HCT116 (cell line): ENCODE data around the gene ACAP2. TPM values are rescaled to one million over a fixed set of nuclear protein-coding genes. Genes with fewer than 3 reads are reported as not detected.

Experiments used
- ATAC-seq: fragments of 200-7000 bp; cut with Tn5 transposase; 2 replicates; pipeline ENCODE4 v1.9.1; 2020; ENCODE audit warnings: mild to moderate bottlenecking, moderate library complexity
- BruUV-seq: library from RNA; stranded (reverse); fragments of 400-500 nt; replicated peaks from 2 replicates; lab custom pipeline; 2021; lab: Mats Ljungman, UMichigan
- CTCF ChIA-PET: fragments of 300-600 bp; sonication (Branson Sonifier 250); formaldehyde crosslinking; loops from one replicate; lab custom pipeline; 2021; ENCODE audit warnings: antibody characterized with exemption; lab: Charles Lee
- POLR2A ChIA-PET: fragments of 300-600, 350-600 bp; sonication (Branson Sonifier 250); formaldehyde crosslinking; loops from one replicate; lab custom pipeline; 2021; ENCODE audit warnings: antibody characterized with exemption; lab: Charles Lee
- RAD21 ChIA-PET, 2 experiments: fragments of 300-600 bp; sonication (Branson Sonifier 250); formaldehyde crosslinking; loops; one replicate each; lab custom pipeline; 2023; ENCODE audit warnings: low total read pairs in 2 of 2; ENCODE audit not compliant: uncharacterized antibody in 2 of 2, unreplicated experiment in 2 of 2, low non-redundant PET in 1 of 2; lab: Charles Lee
- DNase-seq: peaks from one replicate; pipeline ENCODE4 v3.0.0-alpha.2; 2010; ENCODE audit warnings: low read depth, low spot score
- H2AFZ ChIP-seq: fragments of 200-600 bp; shearing (Covaris generic), sonication (generic); 2 replicates; pipeline ENCODE4 v1.6.1; 2017; ENCODE audit warnings: low read depth, mixed run types, mixed read lengths, antibody characterized with exemption, low read length; ENCODE audit not compliant: poor library complexity, severe bottlenecking
- H3K27ac ChIP-seq: 2 replicates; pipeline ENCODE4 v1.5.1; 2012; ENCODE audit warnings: low read depth, low read length
- H3K27me3 ChIP-seq: fragments of 200-600 bp; sonication (generic); 2 replicates; pipeline ENCODE4 v1.6.1; 2016; ENCODE audit warnings: mixed run types, low read length, mixed read lengths; ENCODE audit not compliant: insufficient read depth
- H3K36me3 ChIP-seq, 2 experiments: fragments of 200-500 bp in 1 of 2; fragments of 200-600 bp in 1 of 2; sonication (Bioruptor generic) in 1 of 2; sonication (generic) in 1 of 2; 2 replicates each; pipeline versions ENCODE4 v1.5.1 to v1.6.1; 2014 to 2016; ENCODE audit warnings: low read length in 2 of 2, inconsistent platforms in 1 of 2, mixed read lengths in 1 of 2, mixed run types in 1 of 2; ENCODE audit not compliant: insufficient read depth in 2 of 2, control insufficient read depth in 1 of 2
- H3K4me1 ChIP-seq, 2 experiments: fragments of 200-600 bp in 1 of 2; sonication (generic) in 1 of 2; 2 replicates each; pipeline versions ENCODE4 v1.5.1 to v1.6.1; 2012 to 2017; ENCODE audit warnings: low read length in 2 of 2, inconsistent platforms in 1 of 2, mild to moderate bottlenecking in 1 of 2, mixed read lengths in 1 of 2, mixed run types in 1 of 2, moderate library complexity in 1 of 2; ENCODE audit not compliant: insufficient read depth in 2 of 2, control insufficient read depth in 1 of 2
- H3K4me2 ChIP-seq: fragments of 200-600 bp; sonication (generic); 2 replicates; pipeline ENCODE4 v1.6.1; 2017; ENCODE audit warnings: mixed run types, low read length, mixed read lengths
- H3K4me3 ChIP-seq, 2 experiments: fragments of 200-600 bp in 1 of 2; sonication (generic) in 1 of 2; replicated peaks in 1 of 2; 2 replicates each; pipeline ENCODE4 v1.5.1; 2011 to 2016; ENCODE audit warnings: low read length in 2 of 2, control low read depth in 1 of 2, low read depth in 1 of 2, mild to moderate bottlenecking in 1 of 2, mixed read lengths in 1 of 2, mixed run types in 1 of 2
- H3K79me2 ChIP-seq: fragments of 200-600 bp; sonication (generic); 2 replicates; pipeline ENCODE4 v1.6.1; 2017; ENCODE audit warnings: mild to moderate bottlenecking, mixed run types, low read length, moderate library complexity, mixed read lengths; ENCODE audit not compliant: insufficient read depth
- H3K9ac ChIP-seq: fragments of 200-600 bp; sonication (generic); 2 replicates; pipeline ENCODE4 v1.6.1; 2016; ENCODE audit warnings: low read length, mixed read lengths
- H3K9me2 ChIP-seq: fragments of 200-600 bp; sonication (generic), shearing (Covaris generic); 2 replicates; pipeline ENCODE4 v1.6.1; 2017; ENCODE audit warnings: mixed run types, mild to moderate bottlenecking, moderate library complexity; ENCODE audit not compliant: insufficient read depth
- H3K9me3 ChIP-seq, 2 experiments: fragments of 200-500 bp in 1 of 2; fragments of 200-600 bp in 1 of 2; sonication (Bioruptor generic) in 1 of 2; sonication (generic) in 1 of 2; 2 replicates each; pipeline ENCODE4 v1.6.1; 2014 to 2017; ENCODE audit warnings: low read length in 2 of 2, mixed read lengths in 2 of 2, inconsistent platforms in 1 of 2, low read depth in 1 of 2, mild to moderate bottlenecking in 1 of 2, mixed run types in 1 of 2, moderate library complexity in 1 of 2; ENCODE audit not compliant: control insufficient read depth in 1 of 2, insufficient read depth in 1 of 2
- H4K20me1 ChIP-seq: fragments of 200-600 bp; sonication (generic), shearing (Covaris generic); 2 replicates; pipeline ENCODE4 v1.6.1; 2017; ENCODE audit warnings: mixed run types, mild to moderate bottlenecking, moderate library complexity; ENCODE audit not compliant: insufficient read depth
- EGR1 ChIP-seq: IDR thresholded peaks from 2 replicates; pipeline ENCODE4 v1.6.1; 2012; ENCODE audit warnings: low read depth
- ELF1 ChIP-seq: IDR thresholded peaks from 2 replicates; pipeline ENCODE4 v1.6.1; 2012; ENCODE audit warnings: low read depth, borderline replicate concordance
- EZH2phosphoT487 ChIP-seq: fragments of 200-600 bp; IDR thresholded peaks from 2 replicates; pipeline ENCODE4 v1.6.1; 2018; ENCODE audit warnings: antibody characterized with exemption, borderline replicate concordance
- FOSL1 ChIP-seq: IDR thresholded peaks from 2 replicates; pipeline ENCODE4 v1.6.1; 2012; ENCODE audit warnings: low read depth
- SIN3A ChIP-seq: IDR thresholded peaks from 2 replicates; pipeline ENCODE4 v1.6.1; 2012; ENCODE audit warnings: low read depth
- YY1 ChIP-seq: IDR thresholded peaks from 2 replicates; pipeline ENCODE4 v1.6.1; 2011; ENCODE audit warnings: low read length, low read depth, moderate library complexity, mild to moderate bottlenecking; ENCODE audit not compliant: insufficient replicate concordance; ENCODE audit errors: extremely low read depth
- intact Hi-C: fragments of 100-400 bp; cut with micrococcal nuclease; formaldehyde crosslinking; loops from 2 replicates; pipeline ENCODE4 v1.10.0; 2022
- total RNA-seq: library from RNA; stranded (reverse); gene quantifications from one replicate; pipeline ENCODE4 v1.2.1, GENCODE V29; 2021; ENCODE audit not compliant: unreplicated experiment
- TF ChIP-seq, protein P1 (sequence below): IDR thresholded peaks from 2 replicates; pipeline ENCODE4 v1.6.1; 2012; ENCODE audit warnings: low read depth
- TF ChIP-seq, protein P2 (sequence below): IDR thresholded peaks from 2 replicates; pipeline ENCODE4 v1.6.1; 2012
- TF ChIP-seq, protein P3 (sequence below), 3 experiments: fragments of 200-600 bp in 1 of 3; sonication (generic) in 1 of 3; IDR thresholded peaks in 2 of 3; conservative IDR thresholded peaks in 1 of 3; 2 replicates each; pipeline ENCODE4 v1.5.1; 2012 to 2017; ENCODE audit warnings: low read depth in 2 of 3, low read length in 2 of 3, antibody characterized with exemption in 1 of 3, borderline replicate concordance in 1 of 3, control low read depth in 1 of 3, mild to moderate bottlenecking in 1 of 3, mixed read lengths in 1 of 3, mixed run types in 1 of 3, moderate library complexity in 1 of 3; ENCODE audit not compliant: insufficient read depth in 1 of 3
- TF ChIP-seq, protein P4 (sequence below): IDR thresholded peaks from 2 replicates; pipeline ENCODE4 v1.6.1; 2011; ENCODE audit warnings: mild to moderate bottlenecking, low read length, moderate library complexity; ENCODE audit not compliant: insufficient replicate concordance; ENCODE audit errors: extremely low read depth

The ACAP2 gene
- total RNA-seq, 1 experiment from 2014 or later, result 43.0 TPM

DNA sequence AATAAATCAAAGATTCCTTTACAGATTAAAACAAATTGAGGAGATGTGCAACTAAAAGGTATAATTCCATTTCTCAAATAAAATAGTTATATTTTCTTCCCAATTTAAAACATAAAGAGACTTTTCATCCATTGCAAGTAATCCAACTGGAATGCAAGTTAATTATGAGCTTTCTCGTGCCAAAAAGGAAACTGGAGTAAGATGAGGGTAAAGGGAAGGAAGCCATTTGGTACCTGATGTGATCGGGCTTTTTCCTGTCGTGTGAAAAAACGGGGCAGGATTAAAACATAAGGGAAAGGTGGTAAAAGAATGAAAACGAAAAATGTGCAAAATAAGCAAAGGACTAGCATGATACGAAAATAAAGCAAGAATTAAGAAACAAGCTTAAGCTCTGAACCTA is 130.1 kb downstream of the ACAP2 start (continued):
- TF ChIP-seq, protein P1, sequence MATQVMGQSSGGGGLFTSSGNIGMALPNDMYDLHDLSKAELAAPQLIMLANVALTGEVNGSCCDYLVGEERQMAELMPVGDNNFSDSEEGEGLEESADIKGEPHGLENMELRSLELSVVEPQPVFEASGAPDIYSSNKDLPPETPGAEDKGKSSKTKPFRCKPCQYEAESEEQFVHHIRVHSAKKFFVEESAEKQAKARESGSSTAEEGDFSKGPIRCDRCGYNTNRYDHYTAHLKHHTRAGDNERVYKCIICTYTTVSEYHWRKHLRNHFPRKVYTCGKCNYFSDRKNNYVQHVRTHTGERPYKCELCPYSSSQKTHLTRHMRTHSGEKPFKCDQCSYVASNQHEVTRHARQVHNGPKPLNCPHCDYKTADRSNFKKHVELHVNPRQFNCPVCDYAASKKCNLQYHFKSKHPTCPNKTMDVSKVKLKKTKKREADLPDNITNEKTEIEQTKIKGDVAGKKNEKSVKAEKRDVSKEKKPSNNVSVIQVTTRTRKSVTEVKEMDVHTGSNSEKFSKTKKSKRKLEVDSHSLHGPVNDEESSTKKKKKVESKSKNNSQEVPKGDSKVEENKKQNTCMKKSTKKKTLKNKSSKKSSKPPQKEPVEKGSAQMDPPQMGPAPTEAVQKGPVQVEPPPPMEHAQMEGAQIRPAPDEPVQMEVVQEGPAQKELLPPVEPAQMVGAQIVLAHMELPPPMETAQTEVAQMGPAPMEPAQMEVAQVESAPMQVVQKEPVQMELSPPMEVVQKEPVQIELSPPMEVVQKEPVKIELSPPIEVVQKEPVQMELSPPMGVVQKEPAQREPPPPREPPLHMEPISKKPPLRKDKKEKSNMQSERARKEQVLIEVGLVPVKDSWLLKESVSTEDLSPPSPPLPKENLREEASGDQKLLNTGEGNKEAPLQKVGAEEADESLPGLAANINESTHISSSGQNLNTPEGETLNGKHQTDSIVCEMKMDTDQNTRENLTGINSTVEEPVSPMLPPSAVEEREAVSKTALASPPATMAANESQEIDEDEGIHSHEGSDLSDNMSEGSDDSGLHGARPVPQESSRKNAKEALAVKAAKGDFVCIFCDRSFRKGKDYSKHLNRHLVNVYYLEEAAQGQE, result no peak

DNA sequence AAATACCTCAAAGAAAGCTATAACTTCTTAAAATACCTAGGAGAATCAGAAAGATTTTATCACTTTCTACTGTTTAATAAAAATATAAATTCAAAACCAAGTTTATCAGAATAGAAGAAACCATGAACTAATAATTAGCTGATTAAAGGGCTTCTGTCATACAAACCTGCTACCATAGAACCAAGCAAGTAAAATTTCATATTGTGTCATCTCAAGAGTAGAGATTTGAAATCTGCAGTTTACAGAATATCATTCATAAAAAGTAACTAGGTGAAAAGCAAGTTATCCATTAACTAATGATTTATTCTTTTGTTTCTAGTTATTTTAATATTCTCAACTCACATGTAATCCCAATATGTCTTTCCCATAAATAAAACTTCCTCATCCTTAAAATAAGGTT is 135.1 kb downstream of the ACAP2 start:
- POLR2A ChIA-PET, result no interaction called here
- Histone ChIP-seq H3K27ac (no peak overlapping the region), H3K79me2 (no peaks in the 10 kb centered on the region), H3K27me3 (no peaks in the 10 kb centered on the region), H3K4me3 (no peak overlapping the region), H3K36me3 (no peaks in the 10 kb centered on the region), H3K4me1 (0 out of 4 replicates have a peak, but pooled peaks cover 0 to 4% of the 10 kb centered on the region in 2 experiments), H4K20me1 (no peaks in the 10 kb centered on the region; the same call in 1 of the 2 replicates), H3K9me3 (no peaks in the 10 kb centered on the region), H3K9ac (no peak overlapping the region), H3K4me2 (no peak overlapping the region), H3K9me2 (no peaks in the 10 kb centered on the region), H2AFZ (no peak overlapping the region)
- no peak for ATAC-seq
- TF ChIP-seq EZH2phosphoT487 (no peak), YY1 (no peak), EGR1 (no peak), FOSL1 (no peak), SIN3A (no peak), ELF1 (no peak)
- TF ChIP-seq, protein P1, result no peak
- TF ChIP-seq, protein P2, sequence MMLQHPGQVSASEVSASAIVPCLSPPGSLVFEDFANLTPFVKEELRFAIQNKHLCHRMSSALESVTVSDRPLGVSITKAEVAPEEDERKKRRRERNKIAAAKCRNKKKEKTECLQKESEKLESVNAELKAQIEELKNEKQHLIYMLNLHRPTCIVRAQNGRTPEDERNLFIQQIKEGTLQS, result no peak
- TF ChIP-seq, protein P3, sequence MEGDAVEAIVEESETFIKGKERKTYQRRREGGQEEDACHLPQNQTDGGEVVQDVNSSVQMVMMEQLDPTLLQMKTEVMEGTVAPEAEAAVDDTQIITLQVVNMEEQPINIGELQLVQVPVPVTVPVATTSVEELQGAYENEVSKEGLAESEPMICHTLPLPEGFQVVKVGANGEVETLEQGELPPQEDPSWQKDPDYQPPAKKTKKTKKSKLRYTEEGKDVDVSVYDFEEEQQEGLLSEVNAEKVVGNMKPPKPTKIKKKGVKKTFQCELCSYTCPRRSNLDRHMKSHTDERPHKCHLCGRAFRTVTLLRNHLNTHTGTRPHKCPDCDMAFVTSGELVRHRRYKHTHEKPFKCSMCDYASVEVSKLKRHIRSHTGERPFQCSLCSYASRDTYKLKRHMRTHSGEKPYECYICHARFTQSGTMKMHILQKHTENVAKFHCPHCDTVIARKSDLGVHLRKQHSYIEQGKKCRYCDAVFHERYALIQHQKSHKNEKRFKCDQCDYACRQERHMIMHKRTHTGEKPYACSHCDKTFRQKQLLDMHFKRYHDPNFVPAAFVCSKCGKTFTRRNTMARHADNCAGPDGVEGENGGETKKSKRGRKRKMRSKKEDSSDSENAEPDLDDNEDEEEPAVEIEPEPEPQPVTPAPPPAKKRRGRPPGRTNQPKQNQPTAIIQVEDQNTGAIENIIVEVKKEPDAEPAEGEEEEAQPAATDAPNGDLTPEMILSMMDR (IDR thresholded peaks at IDR 0.05 in 2 of 3, conservative IDR thresholded peaks at IDR 0.05 in 1 of 3; ENCODE audit: borderline replicate concordance in 1 of 3, insufficient read depth in 1 of 3, low read depth in 2 of 3, low read length in 2 of 3), result no peak
- TF ChIP-seq, protein P4, sequence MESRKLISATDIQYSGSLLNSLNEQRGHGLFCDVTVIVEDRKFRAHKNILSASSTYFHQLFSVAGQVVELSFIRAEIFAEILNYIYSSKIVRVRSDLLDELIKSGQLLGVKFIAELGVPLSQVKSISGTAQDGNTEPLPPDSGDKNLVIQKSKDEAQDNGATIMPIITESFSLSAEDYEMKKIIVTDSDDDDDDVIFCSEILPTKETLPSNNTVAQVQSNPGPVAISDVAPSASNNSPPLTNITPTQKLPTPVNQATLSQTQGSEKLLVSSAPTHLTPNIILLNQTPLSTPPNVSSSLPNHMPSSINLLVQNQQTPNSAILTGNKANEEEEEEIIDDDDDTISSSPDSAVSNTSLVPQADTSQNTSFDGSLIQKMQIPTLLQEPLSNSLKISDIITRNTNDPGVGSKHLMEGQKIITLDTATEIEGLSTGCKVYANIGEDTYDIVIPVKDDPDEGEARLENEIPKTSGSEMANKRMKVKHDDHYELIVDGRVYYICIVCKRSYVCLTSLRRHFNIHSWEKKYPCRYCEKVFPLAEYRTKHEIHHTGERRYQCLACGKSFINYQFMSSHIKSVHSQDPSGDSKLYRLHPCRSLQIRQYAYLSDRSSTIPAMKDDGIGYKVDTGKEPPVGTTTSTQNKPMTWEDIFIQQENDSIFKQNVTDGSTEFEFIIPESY, result no peak
- no peak for DNase-seq
- BruUV-seq, result no TSS peak
- RAD21 ChIA-PET, result no interaction called here
- CTCF ChIA-PET, result interaction anchor here (1.0 kb wide), 1 partner anchor 37 kb away, joined by 3 read pairs; the partner anchor contains the start of gene XXYLT1
- intact Hi-C loops, result loop anchor here (5.0 kb wide), 1 partner anchor 265 kb away; no protein-coding TSS in a partner anchor
